SK-N-SH (cell line): ENCODE data around the gene ZFPL1. TPM values are rescaled to one million over a fixed set of nuclear protein-coding genes. Genes with fewer than 3 reads are reported as not detected.

Experiments
- CTCF ChIA-PET: fragments of 300-600, 350-600 bp; formaldehyde crosslinking; extraction: SDS; loops from one replicate; lab custom pipeline; 2021; lab: Yijun Ruan, JAX
- POLR2A ChIA-PET: fragments of 350-600 bp; sonication (Branson Sonifier 250); formaldehyde crosslinking; extraction: SDS; loops from one replicate; lab custom pipeline; 2020; ENCODE audit warnings: antibody characterized with exemption, inconsistent platforms; lab: Yijun Ruan, JAX
- DNase-seq: peaks from one replicate; pipeline ENCODE4 v3.0.0; 2012
- H2AFZ ChIP-seq: fragments of 200-600 bp; sonication (generic); 2 replicates; pipeline ENCODE4 v1.8.1; 2016; ENCODE audit warnings: antibody characterized with exemption, mild to moderate bottlenecking, low read depth
- H3F3A ChIP-seq: fragments of 200-600 bp; sonication (generic); replicated peaks from 2 replicates; pipeline ENCODE3; 2016; ENCODE audit warnings: antibody characterized with exemption, mild to moderate bottlenecking; ENCODE audit not compliant: insufficient read depth
- H3K27ac ChIP-seq, 2 experiments: fragments of 200-500 bp in 1 of 2; fragments of 200-600 bp in 1 of 2; sonication (Bioruptor generic) in 1 of 2; sonication (generic), shearing (Covaris generic) in 1 of 2; 2 replicates each; pipeline versions ENCODE4 v1.5.1 to v1.6.1; 2014 to 2016; ENCODE audit warnings: low read depth in 2 of 2, inconsistent platforms in 1 of 2, low read length in 1 of 2, mild to moderate bottlenecking in 1 of 2, mixed read lengths in 1 of 2
- H3K27me3 ChIP-seq: fragments of 200-600 bp; sonication (generic), shearing (Covaris generic); 2 replicates; pipeline ENCODE4 v1.6.1; 2016; ENCODE audit warnings: mixed run types; ENCODE audit not compliant: insufficient read depth
- H3K36me3 ChIP-seq, 2 experiments: fragments of 200-500 bp in 1 of 2; fragments of 200-600 bp in 1 of 2; sonication (Bioruptor generic) in 1 of 2; sonication (generic) in 1 of 2; replicated peaks in 1 of 2; 2 replicates each; pipeline versions ENCODE3 to v1.5.1; 2014 to 2016; ENCODE audit warnings: low read length in 1 of 2, mild to moderate bottlenecking in 1 of 2; ENCODE audit not compliant: insufficient read depth in 2 of 2, control insufficient read depth in 1 of 2
- H3K4me1 ChIP-seq, 2 experiments: fragments of 200-500 bp in 1 of 2; fragments of 200-600 bp in 1 of 2; sonication (Bioruptor generic) in 1 of 2; sonication (generic), shearing (Covaris generic) in 1 of 2; 2 replicates each; pipeline versions ENCODE4 v1.5.1 to v1.6.1; 2014 to 2016; ENCODE audit warnings: low read depth in 1 of 2, low read length in 1 of 2, mixed run types in 1 of 2; ENCODE audit not compliant: insufficient read depth in 2 of 2, control insufficient read depth in 1 of 2
- H3K4me2 ChIP-seq: fragments of 200-600 bp; sonication (generic), shearing (Covaris generic); 2 replicates; pipeline ENCODE4 v1.6.1; 2017; ENCODE audit warnings: mixed run types
- H3K4me3 ChIP-seq, 2 experiments: fragments of 200-500 bp in 1 of 2; fragments of 200-600 bp in 1 of 2; sonication (Bioruptor generic) in 1 of 2; sonication (generic), shearing (Covaris generic) in 1 of 2; 2 replicates each; pipeline versions ENCODE4 v1.5.1 to v1.8.1; 2014 to 2016; ENCODE audit warnings: low read depth in 2 of 2, inconsistent platforms in 1 of 2, low read length in 1 of 2, mild to moderate bottlenecking in 1 of 2, mixed read lengths in 1 of 2, moderate library complexity in 1 of 2
- H3K79me2 ChIP-seq: fragments of 200-600 bp; sonication (generic); 2 replicates; pipeline ENCODE4 v1.8.1; 2017; ENCODE audit warnings: mild to moderate bottlenecking; ENCODE audit not compliant: insufficient read depth
- H3K9ac ChIP-seq: fragments of 200-600 bp; sonication (generic); 2 replicates; pipeline ENCODE4 v1.6.1; 2017; ENCODE audit warnings: mixed run types
- H3K9me2 ChIP-seq: fragments of 200-600 bp; sonication (generic); 2 replicates; pipeline ENCODE4 v1.6.1; 2017; ENCODE audit warnings: mixed run types
- H3K9me3 ChIP-seq: fragments of 200-600 bp; sonication (generic); 2 replicates; pipeline ENCODE4 v1.6.1; 2017; ENCODE audit warnings: mixed run types, mild to moderate bottlenecking, moderate library complexity
- H4K20me1 ChIP-seq: fragments of 200-600 bp; sonication (generic); 2 replicates; pipeline ENCODE4 v1.6.1; 2017; ENCODE audit warnings: mild to moderate bottlenecking, mixed run types; ENCODE audit not compliant: insufficient read depth
- CTCF ChIP-seq: fragments of 200-600 bp; sonication (generic); IDR thresholded peaks from 2 replicates; pipeline ENCODE4 v1.6.1; 2017; ENCODE audit warnings: antibody characterized with exemption, mild to moderate bottlenecking, moderate library complexity
- ELF1 ChIP-seq: IDR thresholded peaks from 2 replicates; pipeline ENCODE4 v1.4.0; 2012
- FOXJ3 ChIP-seq: sonication (generic); formaldehyde crosslinking; IDR thresholded peaks from 2 replicates; pipeline ENCODE4 v1.5.1; 2020; ENCODE audit warnings: mild to moderate bottlenecking, missing genetic modification reagents
- FOXM1 ChIP-seq: IDR thresholded peaks from 2 replicates; pipeline ENCODE4 v1.4.0; 2012; ENCODE audit warnings: low read depth, mild to moderate bottlenecking
- MXI1 ChIP-seq: IDR thresholded peaks from 2 replicates; pipeline ENCODE4 v1.6.1; 2012; ENCODE audit warnings: mild to moderate bottlenecking, low read depth, low read length, improper control_type of control experiment
- NRF1 ChIP-seq: IDR thresholded peaks from 2 replicates; pipeline ENCODE4 v1.6.1; 2012; ENCODE audit warnings: low read depth, mild to moderate bottlenecking, low read length
- PBX3 ChIP-seq: IDR thresholded peaks from 2 replicates; pipeline ENCODE4; 2012
- RCOR1 ChIP-seq: fragments of 150-350 bp; IDR thresholded peaks from 2 replicates; pipeline ENCODE4 v1.6.1; 2017; ENCODE audit warnings: antibody characterized with exemption, low read length
- REST ChIP-seq: IDR thresholded peaks from 2 replicates; pipeline ENCODE4 v1.6.1; 2012; ENCODE audit warnings: mild to moderate bottlenecking, low read depth, low read length, moderate library complexity
- RXRA ChIP-seq: IDR thresholded peaks from 2 replicates; pipeline ENCODE4 v1.4.0; 2012; ENCODE audit warnings: low read depth, mild to moderate bottlenecking, borderline replicate concordance
- TEAD4 ChIP-seq: IDR thresholded peaks from 2 replicates; pipeline ENCODE4 v1.4.0; 2012; ENCODE audit warnings: mild to moderate bottlenecking, borderline replicate concordance; ENCODE audit not compliant: insufficient read depth
- USF1 ChIP-seq: IDR thresholded peaks from 2 replicates; pipeline ENCODE4 v1.4.0; 2012; ENCODE audit warnings: low read depth, borderline replicate concordance
- YY1 ChIP-seq: IDR thresholded peaks from 2 replicates; pipeline ENCODE4 v1.4.0; 2012; ENCODE audit warnings: low read depth, mild to moderate bottlenecking
- ZBTB33 ChIP-seq: IDR thresholded peaks from 2 replicates; pipeline ENCODE4 v1.4.0; 2012; ENCODE audit warnings: low read depth, borderline replicate concordance
- WGBS: methylation state at CpG from one replicate; pipeline ENCODE4 v1.1.6; 2017; ENCODE audit warnings: low lambda C conversion rate; 5-methylcytosine and 5-hydroxymethylcytosine counted together
- polyA plus RNA-seq, 3 experiments: library from polyadenylated mRNA; depleted of rRNA; stranded (reverse); fragments of >200 nt; gene quantifications; 2 replicates each; pipeline ENCODE4 v1.2.3, GENCODE V29; 2012

ZFPL1 gene
- polyA plus RNA-seq, 1 of the 3 experiments (the other 2 are of a cell fraction): 75.9 TPM

- no peaks in the 10 kb centered on the region for H3K9me3 ChIP-seq
- H3K9ac ChIP-seq: no peak overlapping the region
- no peaks in the 10 kb centered on the region for H3K9me2 ChIP-seq
- H2AFZ ChIP-seq: no peak overlapping the region
- H3K79me2 ChIP-seq: peaks cover 3% of the 10 kb centered on the region; the same call in 1 of the 2 replicates
- 79% methylated on average over 1 of the region's 1 CpG for WGBS
- no peak overlapping the region for H3K4me3 ChIP-seq
- ChIA-PET POLR2A (no interaction called here), CTCF (interaction anchor here (1.3 kb wide), 1 partner anchor 58 kb away, joined by 3 read pairs; the partner anchor contains the start of gene ARL2)
- H3K27me3 ChIP-seq: no peaks in the 10 kb centered on the region
- H3K36me3 ChIP-seq: no peaks in the 10 kb centered on the region
- TF ChIP-seq ZBTB33 (no peak), USF1 (no peak), CTCF (no peak), FOXJ3 (no peak), TEAD4 (no peak), MXI1 (no peak), PBX3 (no peak), NRF1 (no peak), RXRA (no peak), YY1 (no peak), FOXM1 (no peak), REST (no peak), ELF1 (no peak), RCOR1 (no peak)
- H4K20me1 ChIP-seq: no peaks in the 10 kb centered on the region; the same call in 1 of the 2 replicates
- H3K4me2 ChIP-seq: no peak overlapping the region
- no peak for DNase-seq
- no peak overlapping the region for H3K27ac ChIP-seq
- H3F3A ChIP-seq: peaks cover 7% of the 10 kb centered on the region
- H3K4me1 ChIP-seq: no peaks in the 10 kb centered on the region
These were observed 11.4 kb upstream of the ZFPL1 start for GRCh38 chr11:65072631-65072966.
